ENCODE measurements around the gene RHPN2. TPM values are rescaled to one million over a fixed set of nuclear protein-coding genes. Genes with fewer than 3 reads are reported as not detected.

The RHPN2 gene
- total RNA-seq, 2 experiments from 2014 or later, result 2.1 to 6.4 TPM

DNA sequence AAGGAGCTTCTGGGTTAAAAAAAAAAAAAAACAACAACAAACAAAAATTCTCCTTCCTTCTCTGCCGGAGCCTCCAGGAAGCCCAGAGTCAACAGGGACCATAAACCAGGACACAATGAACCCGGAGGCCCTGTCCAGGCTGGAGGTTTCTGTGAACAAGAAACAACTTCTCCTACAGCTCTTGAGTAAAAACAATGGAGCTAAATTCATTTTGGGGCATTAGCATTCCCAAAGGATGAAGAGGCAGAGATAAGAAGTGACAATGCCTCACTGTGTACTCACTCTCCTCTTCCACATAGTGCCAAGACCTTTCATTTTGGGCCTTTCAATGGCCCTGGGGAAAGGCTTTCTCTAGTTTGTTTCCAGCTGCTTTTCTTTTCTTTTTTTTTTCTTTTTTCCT, 9.0 kb downstream of the RHPN2 start:
- POLR2A ChIA-PET, result interaction anchor here (0.6 to 0.8 kb wide), 2 partner anchors 134 to 191 kb away, joined by 3 read pairs; no protein-coding TSS in a partner anchor
- H2AFZ ChIP-seq (ENCODE audit: low read length), result no peak overlapping the region
- BruUV-seq (replicated peaks), result no TSS peak
- intact Hi-C loops (cut with micrococcal nuclease; ENCODE audit: unreplicated experiment), result no loop called here
- DNase-seq (ENCODE audit: low spot score), result no peak
- H3K4me2 ChIP-seq (ENCODE audit: low read length), result no peak overlapping the region
- H3K4me1 ChIP-seq (ENCODE audit: insufficient read depth, low read length, poor library complexity, severe bottlenecking), result no peaks in the 10 kb centered on the region
- H3K9me3 ChIP-seq (ENCODE audit: low read length), result no peaks in the 10 kb centered on the region
- no peaks in the 10 kb centered on the region for H3K9me2 ChIP-seq (ENCODE audit: insufficient read depth, low read length)
- H3K36me3 ChIP-seq (ENCODE audit: insufficient read depth, low read length), result no peaks in the 10 kb centered on the region
- no peak overlapping the region for H3K27ac ChIP-seq (ENCODE audit: low read depth, low read length, poor library complexity, severe bottlenecking)
- H4K20me1 ChIP-seq (ENCODE audit: insufficient read depth, low read length), result no peaks in the 10 kb centered on the region
- H3K4me3 ChIP-seq (ENCODE audit: low read depth, low read length, poor library complexity, severe bottlenecking), result no peak overlapping the region
- TF ChIP-seq EZH2phosphoT487 (IDR thresholded peaks at IDR 0.05; ENCODE audit: borderline replicate concordance, low read depth, low read length), result no peak
- TF ChIP-seq, protein P1, sequence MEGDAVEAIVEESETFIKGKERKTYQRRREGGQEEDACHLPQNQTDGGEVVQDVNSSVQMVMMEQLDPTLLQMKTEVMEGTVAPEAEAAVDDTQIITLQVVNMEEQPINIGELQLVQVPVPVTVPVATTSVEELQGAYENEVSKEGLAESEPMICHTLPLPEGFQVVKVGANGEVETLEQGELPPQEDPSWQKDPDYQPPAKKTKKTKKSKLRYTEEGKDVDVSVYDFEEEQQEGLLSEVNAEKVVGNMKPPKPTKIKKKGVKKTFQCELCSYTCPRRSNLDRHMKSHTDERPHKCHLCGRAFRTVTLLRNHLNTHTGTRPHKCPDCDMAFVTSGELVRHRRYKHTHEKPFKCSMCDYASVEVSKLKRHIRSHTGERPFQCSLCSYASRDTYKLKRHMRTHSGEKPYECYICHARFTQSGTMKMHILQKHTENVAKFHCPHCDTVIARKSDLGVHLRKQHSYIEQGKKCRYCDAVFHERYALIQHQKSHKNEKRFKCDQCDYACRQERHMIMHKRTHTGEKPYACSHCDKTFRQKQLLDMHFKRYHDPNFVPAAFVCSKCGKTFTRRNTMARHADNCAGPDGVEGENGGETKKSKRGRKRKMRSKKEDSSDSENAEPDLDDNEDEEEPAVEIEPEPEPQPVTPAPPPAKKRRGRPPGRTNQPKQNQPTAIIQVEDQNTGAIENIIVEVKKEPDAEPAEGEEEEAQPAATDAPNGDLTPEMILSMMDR (conservative IDR thresholded peaks at IDR 0.05; ENCODE audit: low read length), result no peak
- CTCF ChIA-PET (ENCODE audit: unreplicated experiment), result no interaction called here
- no peaks in the 10 kb centered on the region for H3K79me2 ChIP-seq (ENCODE audit: insufficient read depth, low read depth, low read length)

DNA sequence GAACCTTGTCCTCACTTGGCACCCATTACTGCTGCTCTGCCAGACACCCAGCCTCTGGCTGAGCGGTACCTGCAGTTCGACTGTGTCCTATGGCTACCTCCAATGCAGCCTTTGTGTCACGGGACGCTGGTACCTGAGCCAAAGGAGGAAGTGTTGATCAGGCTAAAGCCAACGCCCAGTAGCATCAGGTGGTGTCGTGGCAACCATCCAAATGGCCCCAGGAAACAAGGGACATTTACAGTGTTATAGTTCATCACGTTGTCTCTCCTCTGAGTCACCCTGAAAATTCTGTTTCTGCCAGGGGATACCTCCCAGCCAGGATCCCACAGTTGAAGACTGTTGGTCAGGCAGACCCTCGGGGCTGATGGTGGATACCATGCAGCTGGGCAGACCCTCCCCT, 10.1 kb downstream of the RHPN2 start:
- POLR2A ChIA-PET, result no interaction called here
- no peaks in the 10 kb centered on the region for H4K20me1 ChIP-seq (ENCODE audit: insufficient read depth, low read length)

DNA sequence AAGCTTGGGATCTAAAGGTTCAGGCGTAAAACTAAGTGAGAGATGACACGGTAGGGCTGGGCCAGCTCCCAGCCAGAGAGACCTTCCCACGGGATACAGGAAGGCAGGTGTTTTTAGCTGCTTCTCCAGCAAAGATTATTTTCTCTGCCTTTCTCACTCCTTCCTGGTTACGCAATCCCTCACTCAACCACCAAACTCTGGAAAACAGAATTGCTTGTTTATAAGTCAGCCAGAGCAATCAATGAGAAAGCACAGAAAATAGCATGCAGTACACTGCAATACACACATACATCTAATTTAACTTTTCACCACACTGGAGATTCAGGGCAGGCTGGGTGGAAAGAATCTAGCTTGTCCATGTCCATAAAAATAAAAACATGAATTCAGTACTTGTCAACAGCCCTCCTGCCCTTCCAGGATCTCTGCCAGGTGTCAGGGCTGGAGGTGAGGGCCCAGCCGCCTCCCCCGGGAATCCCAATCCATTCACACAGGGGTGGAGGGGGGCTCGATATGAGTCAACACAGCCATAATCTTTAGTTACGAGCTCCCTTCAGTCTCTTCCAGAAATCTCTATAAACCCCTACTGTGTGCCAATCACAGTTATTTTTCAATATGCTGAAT, 12.2 kb downstream of the RHPN2 start:
- Histone ChIP-seq H3K9me2 (ENCODE audit: insufficient read depth, low read length) (no peaks in the 10 kb centered on the region), H3K36me3 (ENCODE audit: insufficient read depth, low read length) (no peaks in the 10 kb centered on the region), H3K79me2 (ENCODE audit: insufficient read depth, low read depth, low read length) (no peaks in the 10 kb centered on the region), H3K4me2 (ENCODE audit: low read length) (no peak overlapping the region), H2AFZ (ENCODE audit: low read length) (no peak overlapping the region), H3K9me3 (ENCODE audit: low read length) (no peaks in the 10 kb centered on the region), H3K4me3 (ENCODE audit: low read depth, low read length, poor library complexity, severe bottlenecking) (no peak overlapping the region), H3K4me1 (ENCODE audit: insufficient read depth, low read length, poor library complexity, severe bottlenecking) (no peaks in the 10 kb centered on the region), H4K20me1 (ENCODE audit: insufficient read depth, low read length) (no peaks in the 10 kb centered on the region), H3K27ac (ENCODE audit: low read depth, low read length, poor library complexity, severe bottlenecking) (no peak overlapping the region)
- ChIA-PET POLR2A (no interaction called here), CTCF (ENCODE audit: unreplicated experiment) (no interaction called here)
- TF ChIP-seq, protein P1 (conservative IDR thresholded peaks at IDR 0.05; ENCODE audit: low read length), result no peak
- TF ChIP-seq EZH2phosphoT487 (IDR thresholded peaks at IDR 0.05; ENCODE audit: borderline replicate concordance, low read depth, low read length), result no peak
- no TSS peak for BruUV-seq (replicated peaks)
- intact Hi-C loops (cut with micrococcal nuclease; ENCODE audit: unreplicated experiment), result no loop called here
- no peak for DNase-seq (ENCODE audit: low spot score)

More for the DNA sequence above, 10.1 kb downstream of the RHPN2 start:
- BruUV-seq (replicated peaks), result no TSS peak
- Histone ChIP-seq H2AFZ (ENCODE audit: low read length) (no peak overlapping the region), H3K9me3 (ENCODE audit: low read length) (no peaks in the 10 kb centered on the region), H3K4me1 (ENCODE audit: insufficient read depth, low read length, poor library complexity, severe bottlenecking) (no peaks in the 10 kb centered on the region), H3K27ac (ENCODE audit: low read depth, low read length, poor library complexity, severe bottlenecking) (no peak overlapping the region), H3K4me2 (ENCODE audit: low read length) (no peak overlapping the region), H3K9me2 (ENCODE audit: insufficient read depth, low read length) (no peaks in the 10 kb centered on the region), H3K36me3 (ENCODE audit: insufficient read depth, low read length) (no peaks in the 10 kb centered on the region), H3K79me2 (ENCODE audit: insufficient read depth, low read depth, low read length) (no peaks in the 10 kb centered on the region), H3K4me3 (ENCODE audit: low read depth, low read length, poor library complexity, severe bottlenecking) (no peak overlapping the region)
- CTCF ChIA-PET (ENCODE audit: unreplicated experiment), result no interaction called here
- intact Hi-C loops (cut with micrococcal nuclease; ENCODE audit: unreplicated experiment), result no loop called here
- DNase-seq (ENCODE audit: low spot score), result no peak
- TF ChIP-seq, protein P1 (conservative IDR thresholded peaks at IDR 0.05; ENCODE audit: low read length), result no peak
- TF ChIP-seq EZH2phosphoT487 (IDR thresholded peaks at IDR 0.05; ENCODE audit: borderline replicate concordance, low read depth, low read length), result no peak
